Epithelial cell of proximal tubule (primary cell): ENCODE data around the gene TBX4. TPM values are rescaled to one million over a fixed set of nuclear protein-coding genes. Genes with fewer than 3 reads are reported as not detected.
A peak's percentile ranks its signal among the peaks of the same experiment; 100 is the strongest.

Experiments
- DNase-seq: peaks from one replicate; pipeline ENCODE4 v3.0.0-alpha.2; 2011; ENCODE audit warnings: low read depth
- H3K4me3 ChIP-seq: 2 replicates; pipeline ENCODE4 v1.5.1; 2011; ENCODE audit warnings: low read depth, mild to moderate bottlenecking, low read length
- CTCF ChIP-seq: conservative IDR thresholded peaks from 2 replicates; pipeline ENCODE4 v1.5.1; 2012; ENCODE audit warnings: low read depth, mild to moderate bottlenecking, low read length
- total RNA-seq: library from RNA; depleted of rRNA; stranded (reverse); fragments of >200 nt; gene quantifications from 2 replicates; pipeline ENCODE4 v1.2.3, GENCODE V29; 2015

Gene TBX4
- total RNA-seq, 1 donor from 2014 or later = not detected

- DNase-seq = no peak
- H3K4me3 ChIP-seq = peak overlapping the region; percentile 57
- peak; percentile 58 for TF ChIP-seq CTCF
Measured at GRCh38 chr17:61410141-61411010, 41.8 kb upstream of the TBX4 start.

GRCh38 chr17:61411011-61411260 is 41.3 kb upstream of the TBX4 start:
- no peak for DNase-seq
- H3K4me3 ChIP-seq = peak overlapping the region; percentile 57
- no peak for TF ChIP-seq CTCF

GRCh38 chr17:61411261-61412142 is 40.7 kb upstream of the TBX4 start:
- TF ChIP-seq CTCF = no peak
- H3K4me3 ChIP-seq = peak overlapping the region; percentile 57
- DNase-seq = no peak

- H3K4me3 ChIP-seq = peak overlapping the region; percentile 57
- DNase-seq = no peak
- peak; percentile 89 for TF ChIP-seq CTCF
Measured at GRCh38 chr17:61412143-61412859, 39.9 kb upstream of the TBX4 start.

GRCh38 chr17:61412860-61413660 is 39.2 kb upstream of the TBX4 start:
- no peak for DNase-seq
- no peak for TF ChIP-seq CTCF

GRCh38 chr17:61413661-61414126 is 38.5 kb upstream of the TBX4 start:
- no peak overlapping the region for H3K4me3 ChIP-seq
- no peak for DNase-seq
- TF ChIP-seq CTCF = no peak

More at GRCh38 chr17:61412860-61413660, 39.2 kb upstream of the TBX4 start:
- peak overlapping the region; percentile 57 for H3K4me3 ChIP-seq
